ENCODE measurements around the gene OTOA. TPM values are rescaled to one million over a fixed set of nuclear protein-coding genes. Genes with fewer than 3 reads are reported as not detected.
A peak's percentile ranks its signal among the peaks of the same experiment; 100 is the strongest.

Gene OTOA
- total RNA-seq (0.13 TPM), polyA plus RNA-seq (ENCODE audit: insufficient read depth, low read depth, low replicate concordance) (0.39 TPM)
- long read RNA-seq, donor 1, result 0 reads
- long read RNA-seq, donor 2, result 0 reads
- long read RNA-seq, donor 3, result 0 reads
- long read RNA-seq, donor 4, result 0 reads
- long read RNA-seq, donor 5, result 0 reads
- long read RNA-seq, donor 6, result 0 reads
- long read RNA-seq, donor 7, result 0 reads
- long read RNA-seq, donor 8, result 0 reads
- long read RNA-seq, donor 9, result 0 reads
- long read RNA-seq, donor 10, partial matches to known transcripts, result 30 of 30 reads
- long read RNA-seq, donor 10, other reads (novel, unspliced or antisense), result 0 of 30 reads

- no peaks in the 10 kb centered on the region for H3K9me3 ChIP-seq (ENCODE audit: control insufficient read depth in 2 of 3, insufficient read depth in 1 of 3, low read length in 3 of 3)
- no peaks in the 10 kb centered on the region for H3K36me3 ChIP-seq (ENCODE audit: control insufficient read depth in 2 of 3, insufficient read depth in 3 of 3, low read length in 3 of 3)
- H3K4me1 ChIP-seq (ENCODE audit: control insufficient read depth in 2 of 3, insufficient read depth in 2 of 3, low read depth in 1 of 3, low read length in 3 of 3), result no peaks in the 10 kb centered on the region
- intact Hi-C loops (cut with DNase I), result no loop called here
- TF ChIP-seq, protein P1, sequence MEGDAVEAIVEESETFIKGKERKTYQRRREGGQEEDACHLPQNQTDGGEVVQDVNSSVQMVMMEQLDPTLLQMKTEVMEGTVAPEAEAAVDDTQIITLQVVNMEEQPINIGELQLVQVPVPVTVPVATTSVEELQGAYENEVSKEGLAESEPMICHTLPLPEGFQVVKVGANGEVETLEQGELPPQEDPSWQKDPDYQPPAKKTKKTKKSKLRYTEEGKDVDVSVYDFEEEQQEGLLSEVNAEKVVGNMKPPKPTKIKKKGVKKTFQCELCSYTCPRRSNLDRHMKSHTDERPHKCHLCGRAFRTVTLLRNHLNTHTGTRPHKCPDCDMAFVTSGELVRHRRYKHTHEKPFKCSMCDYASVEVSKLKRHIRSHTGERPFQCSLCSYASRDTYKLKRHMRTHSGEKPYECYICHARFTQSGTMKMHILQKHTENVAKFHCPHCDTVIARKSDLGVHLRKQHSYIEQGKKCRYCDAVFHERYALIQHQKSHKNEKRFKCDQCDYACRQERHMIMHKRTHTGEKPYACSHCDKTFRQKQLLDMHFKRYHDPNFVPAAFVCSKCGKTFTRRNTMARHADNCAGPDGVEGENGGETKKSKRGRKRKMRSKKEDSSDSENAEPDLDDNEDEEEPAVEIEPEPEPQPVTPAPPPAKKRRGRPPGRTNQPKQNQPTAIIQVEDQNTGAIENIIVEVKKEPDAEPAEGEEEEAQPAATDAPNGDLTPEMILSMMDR (IDR thresholded peaks at IDR 0.05; ENCODE audit: borderline replicate concordance, extremely low read depth, insufficient read depth), result no peak
- H3K4me3 ChIP-seq (ENCODE audit: low read length in 3 of 3), result no peak within 1 kb of the TSS
- no peak within 1 kb of the TSS for H3K27ac ChIP-seq (ENCODE audit: low read depth in 2 of 2, low read length in 2 of 2)
- no peaks in the 10 kb centered on the region for H3K27me3 ChIP-seq (ENCODE audit: control insufficient read depth, insufficient read depth, low read length)
- peak; percentile 36 to 75 (median 54) for DNase-seq
- no peak within 1 kb of the TSS for H3K9ac ChIP-seq (ENCODE audit: low read length in 3 of 3)
- no peak for FAIRE-seq
Observed at GRCh38 chr16:21663889-21664647, at the start of gene OTOA. OTOA (plus strand) TSS chr16:21663968; CDS start chr16:21678515, 14,547 bp downstream.

- Histone ChIP-seq H3K9ac (ENCODE audit: low read length in 3 of 3) (no peak overlapping the region), H3K9me3 (ENCODE audit: control insufficient read depth in 2 of 3, insufficient read depth in 1 of 3, low read length in 3 of 3) (no peaks in the 10 kb centered on the region), H3K4me1 (ENCODE audit: control insufficient read depth in 2 of 3, insufficient read depth in 2 of 3, low read depth in 1 of 3, low read length in 3 of 3) (peaks cover 5 to 33% (median 28%) of the 10 kb centered on the region in 3 donors), H3K4me3 (ENCODE audit: low read length in 3 of 3) (no peak overlapping the region), H3K27me3 (ENCODE audit: control insufficient read depth, insufficient read depth, low read length) (no peaks in the 10 kb centered on the region), H3K36me3 (ENCODE audit: control insufficient read depth in 2 of 3, insufficient read depth in 3 of 3, low read length in 3 of 3) (peaks cover 0 to 6% (median 2%) of the 10 kb centered on the region in 3 donors), H3K27ac (ENCODE audit: low read depth in 2 of 2, low read length in 2 of 2) (no peak overlapping the region)
- FAIRE-seq, result no peak
- TF ChIP-seq, protein P1 (IDR thresholded peaks at IDR 0.05; ENCODE audit: borderline replicate concordance, extremely low read depth, insufficient read depth), result no peak
- DNase-seq, result no peak
- intact Hi-C loops (cut with DNase I), result no loop called here
Observed at GRCh38 chr16:21614896-21615295, 48.9 kb upstream of the OTOA start.

- TF ChIP-seq, protein P1 (IDR thresholded peaks at IDR 0.05; ENCODE audit: borderline replicate concordance, extremely low read depth, insufficient read depth), result no peak
- Histone ChIP-seq H3K36me3 (ENCODE audit: control insufficient read depth in 2 of 3, insufficient read depth in 3 of 3, low read length in 3 of 3) (peaks cover 0 to 10% (median 2%) of the 10 kb centered on the region in 3 donors), H3K4me1 (ENCODE audit: control insufficient read depth in 2 of 3, insufficient read depth in 2 of 3, low read depth in 1 of 3, low read length in 3 of 3) (peaks cover 0 to 20% (median 11%) of the 10 kb centered on the region in 3 donors), H3K9me3 (ENCODE audit: control insufficient read depth in 2 of 3, insufficient read depth in 1 of 3, low read length in 3 of 3) (no peaks in the 10 kb centered on the region), H3K4me3 (ENCODE audit: low read length in 3 of 3) (no peak overlapping the region), H3K9ac (ENCODE audit: low read length in 3 of 3) (no peak overlapping the region), H3K27me3 (ENCODE audit: control insufficient read depth, insufficient read depth, low read length) (no peaks in the 10 kb centered on the region), H3K27ac (ENCODE audit: low read depth in 2 of 2, low read length in 2 of 2) (no peak overlapping the region)
- no peak for FAIRE-seq
- DNase-seq, result no peak
- intact Hi-C loops (cut with DNase I), result no loop called here
Observed at GRCh38 chr16:21617607-21618006, 46.2 kb upstream of the OTOA start.

Measured in kidney (tissue), 22 donors.